Fibroblast of the aortic adventitia (primary cell): Measurements from ENCODE around the gene DCANP1. TPM values are rescaled to one million over a fixed set of nuclear protein-coding genes. Genes with fewer than 3 reads are reported as not detected.
"Not testable (repeated sequence)": the region's sequence is repeated elsewhere in the genome, so short reads cannot be mapped to it uniquely, and the experiment has no call there.

Experiments used
- DNase-seq: peaks from one replicate; pipeline ENCODE4 v3.0.0-alpha.2; 2010; ENCODE audit warnings: low read depth
- H3K4me3 ChIP-seq: 2 replicates; pipeline ENCODE4 v1.5.1; 2011; ENCODE audit warnings: low read depth, mild to moderate bottlenecking, control low read depth, low read length, moderate library complexity
- CTCF ChIP-seq: IDR thresholded peaks from 2 replicates; pipeline ENCODE4 v1.5.1; 2011; ENCODE audit warnings: mild to moderate bottlenecking, low read length, control low read depth, inconsistent platforms; ENCODE audit not compliant: insufficient read depth
- total RNA-seq: library from RNA; depleted of rRNA; stranded (reverse); fragments of >200 nt; gene quantifications from 2 replicates; pipeline ENCODE4 v1.2.3, GENCODE V29; 2012; ENCODE audit warnings: low replicate concordance

Gene DCANP1
- total RNA-seq = not detected in 2 replicates

GRCh38 chr5:135447298-135447929 lies at the start of gene DCANP1:
TSS of gene DCANP1 (minus strand) at chr5:135447348. CDS start at chr5:135447108, 240 bp downstream.
- H3K4me3 ChIP-seq = no peak within 1 kb of the TSS
- DNase-seq = no peak
- no peak for TF ChIP-seq CTCF

GRCh38 chr5:135495531-135495930 lies 48.4 kb upstream of the DCANP1 start:
- not testable (repeated sequence) for H3K4me3 ChIP-seq, DNase-seq

GRCh38 chr5:135494196-135494595 lies 47.0 kb upstream of the DCANP1 start:
- DNase-seq = no peak
- no peak for TF ChIP-seq CTCF

GRCh38 chr5:135493406-135494180 lies 46.4 kb upstream of the DCANP1 start:
- DNase-seq = peak; percentile 95
- TF ChIP-seq CTCF = no peak
- no peak overlapping the region for H3K4me3 ChIP-seq

More at GRCh38 chr5:135494196-135494595, 47.0 kb upstream of the DCANP1 start:
- no peak overlapping the region for H3K4me3 ChIP-seq

GRCh38 chr5:135492319-135492626 lies 45.1 kb upstream of the DCANP1 start:
- no peak for TF ChIP-seq CTCF
- H3K4me3 ChIP-seq = no peak overlapping the region
- DNase-seq = peak; percentile 32

- H3K4me3 ChIP-seq = no peak overlapping the region
- DNase-seq = peak; percentile 5
Observed at GRCh38 chr5:135491552-135492318, 44.6 kb upstream of the DCANP1 start.

More at GRCh38 chr5:135491552-135492318, 44.6 kb upstream of the DCANP1 start:
- TF ChIP-seq CTCF = no peak
